NB4 (cell line): ENCODE results near the gene HOXC5.

Source experiments
- CTCF ChIP-seq: IDR thresholded peaks from one replicate; pipeline ENCODE4 v1.5.1; 2012; ENCODE audit warnings: low read depth, low read length
- MAX ChIP-seq: IDR thresholded peaks from 2 replicates; pipeline ENCODE4 v1.6.1; 2011; ENCODE audit warnings: low read depth, low read length
- POLR2A ChIP-seq: IDR thresholded peaks from 2 replicates; pipeline ENCODE4 v1.6.1; 2011; ENCODE audit warnings: mild to moderate bottlenecking; ENCODE audit not compliant: insufficient read length; ENCODE audit errors: extremely low read depth

GRCh38 chr12:54032627-54033100, at the start of gene HOXC5:
- TF ChIP-seq CTCF, result peak; percentile 94
- no peak for TF ChIP-seq POLR2A
- TF ChIP-seq MAX, result no peak
